Activated CD8-positive, alpha-beta memory T cell treated with anti-CD3 and anti-CD28 coated beads for 36 hours (primary cell): ENCODE measurements around the gene EMC9. TPM values are rescaled to one million over a fixed set of nuclear protein-coding genes. Genes with fewer than 3 reads are reported as not detected.

Experiments used
- CTCF ChIA-PET: fragments of 350-600 bp; sonication (Branson Sonifier 250); formaldehyde crosslinking; loops from one replicate; lab custom pipeline; 2021; ENCODE audit warnings: antibody characterized with exemption; lab: Charles Lee
- POLR2A ChIA-PET: fragments of 350-600 bp; sonication (Branson Sonifier 250); formaldehyde crosslinking; loops from one replicate; lab custom pipeline; 2021; ENCODE audit warnings: antibody characterized with exemption; lab: Charles Lee
- total RNA-seq, 2 experiments: library from RNA; stranded (reverse); gene quantifications; one replicate each; pipeline ENCODE4 v1.2.3, GENCODE V29; 2021

Gene EMC9
- total RNA-seq, 2 experiments from 2014 or later: 38.5 to 38.9 TPM

DNA sequence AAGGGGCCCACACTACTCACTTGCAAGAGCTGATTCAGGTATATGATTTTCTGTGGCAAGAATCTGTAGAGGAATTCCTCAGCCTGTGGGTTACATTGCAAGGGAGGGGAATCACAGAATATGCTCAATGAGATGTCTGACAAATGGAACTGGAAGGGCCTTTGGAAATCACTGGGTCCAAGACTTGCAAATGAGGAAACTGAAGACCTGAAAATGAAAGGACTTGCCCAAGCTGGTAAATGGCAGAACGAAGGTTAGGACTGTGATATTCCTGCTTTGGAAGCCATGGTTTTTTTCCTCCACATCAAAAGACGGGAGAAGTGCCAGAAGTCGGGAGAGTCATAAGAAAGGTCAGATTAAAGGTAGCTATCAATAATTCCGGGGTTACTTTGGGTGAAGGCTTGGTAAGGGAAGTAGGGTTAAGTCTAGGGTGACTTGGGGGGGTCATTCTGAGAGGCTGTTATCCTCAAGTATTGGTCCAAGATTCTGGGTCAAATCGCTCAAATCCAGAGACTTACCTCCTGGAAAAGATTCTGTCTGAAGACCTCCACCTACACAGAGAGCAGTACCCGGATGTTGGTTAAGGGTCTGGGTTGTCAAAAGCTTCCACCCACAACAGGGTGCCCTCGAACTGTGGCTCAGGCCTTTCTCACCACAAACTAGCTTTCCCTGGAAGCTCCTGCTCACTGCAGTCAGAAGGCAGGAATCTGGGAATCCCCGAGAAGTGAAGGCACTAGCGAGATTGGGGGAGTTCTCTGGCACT, 4.5 kb upstream of the EMC9 start:
- CTCF ChIA-PET: interaction anchor here (1.2 to 2.6 kb wide), 5 partner anchors 9 to 37 kb away, joined by 3 to 8 read pairs (median 6); partner anchors contain the start of genes DCAF11, IRF9, NRL and PSME1

GRCh38 chr14:24145219-24145618, 3.8 kb upstream of the EMC9 start:
- CTCF ChIA-PET: interaction anchor here (1.2 to 1.6 kb wide), 3 partner anchors 9 to 30 kb away, joined by 6 to 8 read pairs (median 6); partner anchors contain the start of genes DCAF11, IRF9, NRL and PSME1
- POLR2A ChIA-PET: interaction anchor here (2.4 to 3.8 kb wide), 3 partner anchors 8 to 31 kb away, joined by 16 to 34 read pairs (median 18); partner anchors contain the start of genes DCAF11, IRF9, NRL and PSME1

More for the DNA sequence above, 4.5 kb upstream of the EMC9 start:
- POLR2A ChIA-PET: interaction anchor here (1.1 to 3.8 kb wide), 5 partner anchors 9 to 51 kb away, joined by 4 to 34 read pairs (median 16); partner anchors contain the start of genes DCAF11, IRF9, NRL and PCK2

GRCh38 chr14:24144451-24144850, 3.1 kb upstream of the EMC9 start:
- ChIA-PET CTCF (interaction anchor here (1.4 kb wide), 1 partner anchor 17 kb away, joined by 6 read pairs; the partner anchor contains the start of gene IRF9), POLR2A (no interaction called here)

DNA sequence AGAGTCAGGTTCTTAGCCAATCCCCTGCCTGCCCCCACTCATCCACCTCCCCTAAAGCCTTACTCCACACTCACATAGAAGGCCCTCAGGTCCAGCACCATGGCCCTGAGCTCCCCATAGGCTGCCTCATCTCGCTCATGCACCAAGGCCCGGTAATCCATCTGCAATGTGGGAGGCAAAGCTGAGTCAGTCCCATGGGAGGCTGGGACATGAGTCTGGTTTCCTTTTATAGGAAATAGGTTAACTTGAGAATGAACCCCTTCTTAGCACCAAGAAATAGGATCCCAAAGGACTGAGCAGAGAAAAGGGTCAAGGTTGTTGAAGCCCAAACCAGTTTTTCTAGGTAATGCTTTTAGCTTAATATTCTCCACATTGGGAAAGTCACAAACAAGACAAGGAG, 2.1 kb upstream of the EMC9 start:
- POLR2A ChIA-PET: no interaction called here
- CTCF ChIA-PET: interaction anchor here (1.4 kb wide), 1 partner anchor 18 kb away, joined by 6 read pairs; the partner anchor contains the start of gene IRF9

DNA sequence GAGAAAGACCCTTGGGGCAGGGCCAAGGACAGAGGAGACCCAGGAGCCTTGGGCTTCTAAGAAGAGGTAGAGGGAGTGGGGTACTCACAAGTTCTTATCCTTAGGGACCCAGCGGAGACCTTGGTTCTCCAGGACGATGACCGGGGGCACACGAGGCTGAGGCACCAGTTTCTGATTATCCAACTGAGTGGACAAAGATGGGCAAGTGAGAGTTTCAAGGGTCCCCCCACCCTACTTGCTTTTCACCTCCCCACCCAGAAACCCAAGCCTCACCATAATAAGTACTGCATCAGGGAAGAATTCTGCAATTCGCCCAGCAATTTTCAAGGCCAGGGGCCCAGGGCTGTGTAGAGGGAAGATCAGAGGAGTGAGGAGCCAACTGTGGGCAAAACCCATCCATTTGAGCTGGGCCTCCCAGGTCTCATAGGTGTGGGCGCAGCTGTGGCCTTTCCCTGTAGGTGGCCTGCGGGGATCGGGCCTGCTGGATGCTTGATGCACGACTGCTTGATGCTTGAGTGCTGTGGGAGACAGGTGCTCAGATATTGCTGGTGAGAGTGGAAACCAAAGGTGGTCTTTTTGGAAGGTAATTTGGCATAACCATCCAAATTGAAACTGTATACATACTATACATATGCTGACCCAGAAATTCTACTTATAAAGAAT, 2.0 kb downstream of the EMC9 start:
- POLR2A ChIA-PET: no interaction called here
- CTCF ChIA-PET: interaction anchor here (4.7 kb wide), 1 partner anchor 22 kb away, joined by 34 read pairs; the partner anchor contains the start of gene IRF9

DNA sequence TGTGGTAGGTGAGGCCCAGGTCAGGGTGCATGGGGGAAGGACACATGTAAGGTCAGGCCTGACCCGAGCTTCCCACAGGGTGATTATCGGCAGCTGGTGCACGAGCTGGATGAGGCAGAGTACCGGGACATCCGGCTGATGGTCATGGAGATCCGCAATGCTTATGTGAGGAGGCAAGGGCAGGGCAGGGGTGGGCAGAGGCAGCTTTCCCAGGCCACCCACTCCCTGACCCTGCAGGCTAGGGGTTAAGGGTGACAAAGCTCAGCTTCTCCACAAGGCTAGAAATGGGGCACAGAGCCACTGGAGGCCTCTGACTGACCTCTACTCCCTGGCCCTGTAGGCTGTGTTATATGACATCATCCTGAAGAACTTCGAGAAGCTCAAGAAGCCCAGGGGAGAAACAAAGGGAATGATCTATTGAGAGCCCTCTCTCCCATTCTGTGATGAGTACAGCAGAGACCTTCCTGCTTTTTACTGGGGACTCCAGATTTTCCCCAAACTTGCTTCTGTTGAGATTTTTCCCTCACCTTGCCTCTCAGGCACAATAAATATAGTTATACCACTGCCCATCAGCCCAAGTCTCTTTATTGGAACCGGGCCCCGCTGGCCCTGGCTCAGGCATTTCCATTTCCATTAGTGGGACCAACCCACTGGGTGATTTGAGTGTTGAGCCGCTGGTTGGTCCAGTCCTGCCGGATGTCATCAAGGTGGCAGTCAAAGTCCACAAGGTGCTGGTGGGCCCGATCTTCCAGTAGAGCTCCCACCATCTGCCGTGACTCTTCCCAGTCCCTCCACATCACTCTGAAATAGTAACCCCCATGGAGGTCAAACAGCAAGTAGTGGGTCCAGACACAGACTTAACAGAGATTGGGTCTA, 2.8 kb downstream of the EMC9 start:
- ChIA-PET CTCF (interaction anchor here (1.2 to 4.7 kb wide), 2 partner anchors 23 to 30 kb away, joined by 3 to 34 read pairs; partner anchors contain the start of gene IRF9), POLR2A (interaction anchor here (4.1 kb wide), 1 partner anchor 8 kb away, joined by 34 read pairs; the partner anchor contains the start of genes PSME2 and RNF31)

DNA sequence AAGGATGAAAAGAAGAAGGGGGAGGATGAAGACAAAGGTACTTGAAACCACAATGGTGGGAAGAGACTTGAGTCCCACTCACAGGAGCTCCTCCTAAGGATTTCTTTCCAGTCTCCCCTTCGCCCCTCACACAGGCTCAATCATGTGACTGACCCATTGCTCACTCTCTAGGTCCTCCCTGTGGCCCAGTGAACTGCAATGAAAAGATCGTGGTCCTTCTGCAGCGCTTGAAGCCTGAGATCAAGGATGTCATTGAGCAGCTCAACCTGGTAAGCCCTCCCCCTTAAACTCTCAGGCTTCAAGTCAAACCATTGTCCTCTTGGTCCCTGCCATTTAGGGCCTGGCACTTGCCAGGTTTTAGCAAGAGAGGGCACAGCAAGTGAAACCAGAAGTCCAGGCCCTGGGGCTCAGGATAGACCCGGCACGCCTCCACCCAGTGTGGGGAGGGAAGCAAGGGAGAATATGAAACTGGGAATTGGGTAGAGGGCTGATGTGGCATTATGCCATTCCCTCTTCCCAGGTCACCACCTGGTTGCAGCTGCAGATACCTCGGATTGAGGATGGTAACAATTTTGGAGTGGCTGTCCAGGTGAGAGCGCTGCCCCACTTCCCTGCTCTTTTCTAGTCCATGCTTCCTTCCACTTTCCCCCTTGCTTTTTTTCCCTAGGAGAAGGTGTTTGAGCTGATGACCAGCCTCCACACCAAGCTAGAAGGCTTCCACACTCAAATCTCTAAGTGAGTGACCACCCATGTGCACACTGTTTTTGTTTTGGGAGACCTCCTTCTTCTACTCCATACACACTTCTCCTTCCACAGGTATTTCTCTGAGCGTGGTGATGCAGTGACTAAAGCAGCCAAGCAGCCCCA, 3.6 kb downstream of the EMC9 start:
- ChIA-PET POLR2A (interaction anchor here (0.7 to 4.1 kb wide), 3 partner anchors 9 to 76 kb away, joined by 3 to 34 read pairs (median 24); partner anchors contain the start of genes CHMP4A, DCAF11, NRL and PSME2), CTCF (interaction anchor here (1.2 to 4.7 kb wide), 4 partner anchors 10 to 29 kb away, joined by 3 to 34 read pairs (median 6); partner anchors contain the start of genes IRF9 and RNF31)

GRCh38 chr14:24136684-24137528, 4.5 kb downstream of the EMC9 start:
- CTCF ChIA-PET: interaction anchor here (0.7 to 4.7 kb wide), 8 partner anchors 9 to 44 kb away, joined by 3 to 34 read pairs (median 6); partner anchors contain the start of genes IRF9 and RNF31
- POLR2A ChIA-PET: interaction anchor here (0.5 to 4.1 kb wide), 6 partner anchors 10 to 77 kb away, joined by 3 to 34 read pairs (median 12); partner anchors contain the start of genes CHMP4A, DCAF11, IRF9 and NRL

GRCh38 chr14:24135834-24136683, 5.3 kb downstream of the EMC9 start, which contains the start of gene PSME1:
TSS of gene PSME1 (plus strand) at chr14:24136194. CDS start at chr14:24136263, 69 bp downstream.
- POLR2A ChIA-PET: interaction anchor here (0.7 to 4.1 kb wide), 8 partner anchors 9 to 492 kb away, joined by 3 to 34 read pairs (median 6); partner anchors contain the start of genes DCAF11, IRF9, NRL and PSME2
- CTCF ChIA-PET: interaction anchor here (0.7 to 4.7 kb wide), 10 partner anchors 9 to 59 kb away, joined by 3 to 34 read pairs (median 6); partner anchors contain the start of genes IRF9, RNF31 and TM9SF1

DNA sequence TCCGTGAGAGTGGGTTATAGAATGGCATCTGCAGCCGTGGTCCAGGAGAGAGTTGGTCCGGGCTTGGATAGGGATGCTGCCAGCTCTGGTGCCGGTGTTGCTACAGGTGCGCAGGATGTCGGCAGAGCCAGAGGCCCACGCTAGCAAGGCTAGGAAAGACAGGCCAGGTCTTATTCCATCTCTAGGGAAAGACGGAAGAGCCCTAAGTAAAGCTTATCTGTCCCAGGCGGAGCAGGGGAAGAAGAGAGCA, 5.9 kb downstream of the EMC9 start:
- ChIA-PET POLR2A (interaction anchor here (0.7 to 4.1 kb wide), 8 partner anchors 8 to 493 kb away, joined by 3 to 34 read pairs (median 6); partner anchors contain the start of genes DCAF11, IRF9, NRL and PSME2), CTCF (interaction anchor here (0.8 to 4.7 kb wide), 8 partner anchors 9 to 60 kb away, joined by 3 to 34 read pairs (median 6); partner anchors contain the start of genes IRF9, RNF31 and TM9SF1)

GRCh38 chr14:24133735-24134134, 7.7 kb downstream of the EMC9 start:
- ChIA-PET POLR2A (interaction anchor here (3.1 kb wide), 1 partner anchor 27 kb away, joined by 19 read pairs; the partner anchor contains the start of gene IRF9), CTCF (interaction anchor here (0.6 to 1.7 kb wide), 4 partner anchors 24 to 571 kb away, joined by 3 to 8 read pairs (median 4); partner anchors contain the start of gene IRF9)

DNA sequence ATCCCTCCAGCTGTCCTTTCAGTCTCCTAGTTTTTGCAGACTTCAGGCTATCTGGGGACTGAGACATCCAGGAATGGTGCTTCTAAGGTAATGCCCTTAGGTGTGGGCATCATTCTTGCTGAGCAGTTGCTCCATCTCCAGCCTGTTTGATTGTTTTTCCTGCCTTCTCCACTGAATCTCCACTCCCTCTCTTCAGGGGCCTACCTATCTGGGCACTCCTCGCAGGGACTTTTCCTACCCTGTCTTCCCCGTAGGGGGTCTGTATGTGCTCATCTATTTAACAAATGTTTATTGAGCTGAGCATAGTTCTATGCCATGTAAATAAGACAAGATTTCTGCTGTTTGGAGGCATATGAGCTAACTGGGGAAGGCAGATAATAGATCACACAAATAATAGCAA, 8.4 kb downstream of the EMC9 start:
- ChIA-PET CTCF (interaction anchor here (1.7 kb wide), 2 partner anchors 24 to 28 kb away, joined by 4 to 8 read pairs; partner anchors contain the start of gene IRF9), POLR2A (no interaction called here)

- POLR2A ChIA-PET: no interaction called here
- CTCF ChIA-PET: interaction anchor here (1.0 to 1.7 kb wide), 2 partner anchors 18 to 24 kb away, joined by 3 to 4 read pairs; partner anchors contain the start of genes DCAF11 and NRL
Measured at GRCh38 chr14:24132061-24132685, 9.2 kb downstream of the EMC9 start.

- CTCF ChIA-PET: interaction anchor here (1.0 to 1.7 kb wide), 2 partner anchors 17 to 23 kb away, joined by 3 to 4 read pairs; partner anchors contain the start of genes DCAF11 and NRL
- POLR2A ChIA-PET: no interaction called here
Measured at GRCh38 chr14:24131549-24131966, 9.8 kb downstream of the EMC9 start.
